GM03348 (cell line): ENCODE results near the gene SMYD3.

Source experiments
- DNase-seq: peaks from one replicate; pipeline ENCODE4 v3.0.0; 2012; ENCODE audit warnings: low spot score

The SMYD3 gene

DNA sequence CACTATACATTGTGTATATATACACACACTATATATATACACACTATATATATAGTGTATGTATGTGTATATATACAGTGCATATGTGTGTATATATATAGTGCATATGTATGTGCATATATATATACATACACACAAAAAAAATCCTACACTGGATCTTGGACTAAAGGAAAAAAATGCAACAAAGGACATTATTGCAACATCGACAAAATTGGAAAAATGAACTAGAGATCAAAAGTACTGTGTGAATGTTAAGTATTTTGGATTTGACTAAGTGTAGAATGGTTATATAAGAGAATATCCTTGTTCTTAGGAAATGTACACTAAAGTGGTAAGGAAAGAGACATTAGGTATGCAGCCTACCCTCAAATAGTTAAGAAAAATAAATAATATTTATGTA is 36.5 kb downstream of the SMYD3 start:
- DNase-seq = no peak

DNA sequence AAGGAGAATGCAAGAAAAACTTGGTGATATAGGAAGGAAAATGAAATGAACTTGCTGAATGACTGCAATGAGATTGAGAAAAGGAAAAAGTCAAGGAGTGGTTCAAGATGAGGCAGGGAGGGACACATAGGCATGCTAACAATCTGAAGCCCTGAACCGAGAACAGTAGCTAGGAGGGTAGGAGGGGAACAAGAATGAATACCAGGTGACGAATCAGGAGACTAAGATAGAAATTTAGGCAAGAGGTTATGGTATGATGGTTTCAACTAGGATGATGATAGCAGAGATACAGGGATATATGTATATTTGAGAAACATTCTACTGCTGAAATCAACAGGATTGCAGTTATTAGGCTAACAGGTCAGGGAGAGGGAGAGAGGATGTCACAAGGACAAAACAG is 44.1 kb downstream of the SMYD3 start:
- no peak for DNase-seq

DNA sequence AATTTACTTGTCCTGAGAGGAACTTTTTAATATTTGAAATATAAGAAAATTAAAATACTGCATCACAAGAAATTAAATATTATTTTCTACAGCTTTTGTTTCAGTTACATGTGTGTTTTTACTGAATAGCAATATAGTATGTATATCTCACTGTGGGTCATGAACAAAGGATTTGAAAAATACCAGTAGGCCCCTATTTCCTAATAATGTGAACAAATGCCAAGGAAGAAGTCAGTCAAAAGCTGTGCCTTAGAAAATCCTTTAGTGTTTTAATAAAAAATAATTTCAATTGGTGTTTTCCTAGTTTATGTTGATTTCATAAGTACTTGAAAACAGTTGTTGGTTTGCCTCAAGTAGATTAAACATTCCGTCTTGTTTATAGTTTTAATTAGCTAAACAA is 46.7 kb downstream of the SMYD3 start:
- DNase-seq = no peak

DNA sequence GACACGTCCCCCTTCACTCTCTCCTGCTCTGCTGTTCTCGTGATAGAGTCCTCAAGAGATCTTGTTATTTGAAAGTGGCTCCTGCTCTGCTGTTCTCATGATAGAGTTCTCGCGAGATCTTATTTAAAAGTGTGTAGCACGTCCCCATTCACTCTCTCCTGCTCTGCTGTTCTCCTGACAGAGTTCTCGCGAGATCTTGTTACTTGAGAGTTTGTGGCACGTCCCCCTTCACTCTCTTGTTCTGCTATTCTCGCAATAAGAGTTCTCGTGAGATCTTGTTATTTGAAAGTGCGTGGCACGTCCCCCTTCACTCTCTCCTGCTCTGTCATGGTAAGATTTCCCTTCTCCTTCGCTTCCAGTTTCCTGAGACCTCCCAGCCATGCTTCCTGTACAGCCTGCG is 47.9 kb downstream of the SMYD3 start:
- DNase-seq = no peak

DNA sequence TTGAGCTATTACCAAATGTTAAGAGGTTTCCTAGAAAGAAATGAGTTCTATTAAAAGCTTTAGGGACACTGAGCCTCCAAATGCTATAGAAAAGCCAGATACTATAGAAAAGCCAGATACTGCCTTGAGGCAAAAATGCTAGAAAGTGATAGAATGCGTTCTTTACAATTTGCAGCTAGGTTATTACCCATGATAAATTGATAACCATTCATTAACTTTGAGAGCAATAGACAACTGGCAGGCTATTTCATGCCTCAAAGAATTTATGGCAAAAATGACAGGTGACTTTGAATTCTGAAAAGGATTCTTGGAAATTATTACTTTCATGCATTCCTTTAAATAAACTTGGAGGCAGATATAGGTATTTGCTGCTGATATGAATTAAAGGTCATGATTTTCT is 51.6 kb downstream of the SMYD3 start:
- DNase-seq = no peak

DNA sequence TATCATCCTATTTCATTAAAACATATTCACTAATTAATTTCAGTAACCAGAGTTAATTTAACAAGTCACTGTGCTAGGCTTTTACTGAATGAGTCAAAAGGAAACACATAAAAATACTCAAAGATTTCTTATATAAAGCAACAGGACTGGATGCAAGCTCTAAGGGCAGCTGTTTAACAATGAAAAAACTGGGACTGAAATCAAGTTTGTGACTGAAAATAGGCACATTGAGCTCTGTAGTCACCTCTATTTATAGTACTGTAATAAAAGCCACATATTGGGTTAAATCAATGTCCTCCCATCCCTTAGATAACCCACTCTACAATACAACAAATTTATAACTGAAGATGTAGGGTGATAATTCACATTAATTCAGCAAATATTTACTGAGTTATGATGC is 52.4 kb downstream of the SMYD3 start:
- peak; percentile 13 for DNase-seq

DNA sequence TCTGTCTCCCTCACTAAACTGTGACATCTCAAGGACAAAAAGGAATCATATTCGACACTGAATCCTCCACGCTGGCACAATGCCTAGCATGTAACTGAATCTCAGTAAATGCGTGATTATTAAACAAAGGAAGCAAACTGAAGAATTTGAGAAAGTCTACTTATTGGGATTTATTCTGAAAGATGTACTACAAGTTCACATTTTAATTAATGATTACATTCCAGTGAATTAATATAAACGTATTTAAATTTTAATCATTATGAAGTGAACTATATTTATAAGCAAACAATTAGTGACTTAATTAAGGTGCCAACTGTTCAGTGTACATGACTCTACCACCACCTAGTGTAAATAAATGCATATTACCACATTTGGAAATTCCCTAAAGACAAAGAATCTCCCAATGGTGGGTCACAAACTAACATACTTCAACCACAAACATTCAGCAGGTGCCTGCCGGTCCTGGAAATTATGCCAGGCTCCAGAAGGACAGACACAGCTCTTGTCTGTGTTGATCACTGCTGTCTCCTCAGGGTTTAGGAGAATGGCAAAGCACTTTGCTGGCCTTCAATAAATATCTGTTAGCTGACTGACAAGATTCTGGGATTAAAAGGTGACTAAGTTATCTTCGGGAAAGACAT is 56.3 kb downstream of the SMYD3 start:
- peak; percentile 51 for DNase-seq

DNA sequence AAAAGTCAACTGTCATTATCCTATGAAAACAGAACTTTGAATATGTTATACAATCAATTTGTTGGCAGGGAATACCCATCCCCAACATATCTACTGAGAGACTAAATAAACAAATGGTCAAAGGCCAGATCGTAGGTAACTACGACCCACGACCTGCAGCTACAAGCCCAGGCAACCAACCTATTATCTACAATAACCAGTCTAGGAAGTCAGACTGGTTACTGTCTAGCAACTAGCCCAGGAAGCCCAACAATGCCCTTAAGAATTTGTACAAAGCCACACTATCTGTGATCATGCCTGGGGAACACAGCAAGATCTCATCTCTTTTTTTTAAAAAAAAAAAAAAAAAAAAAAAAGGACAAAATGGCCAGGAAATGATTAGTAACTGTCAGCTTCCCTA is 58.7 kb downstream of the SMYD3 start:
- no peak for DNase-seq

DNA sequence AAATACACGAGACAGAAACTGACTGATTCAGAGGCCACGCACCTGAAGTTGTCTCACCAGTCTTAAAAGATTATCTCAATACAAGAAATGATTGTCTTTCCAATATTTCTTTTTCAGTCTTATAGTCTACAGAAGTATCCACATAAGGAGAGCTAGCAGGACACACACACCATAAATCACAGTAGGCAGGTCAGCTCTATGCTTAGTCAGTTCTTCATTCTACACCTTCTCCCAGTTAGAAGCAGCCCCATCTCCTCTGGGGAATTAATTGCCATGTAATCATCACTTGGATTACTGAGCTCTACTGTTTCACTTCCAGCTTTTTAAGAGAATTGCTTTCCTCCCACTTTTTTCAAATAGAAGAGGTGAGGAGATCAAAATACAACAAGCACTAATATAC is 59.6 kb downstream of the SMYD3 start:
- peak; percentile 33 for DNase-seq

DNA sequence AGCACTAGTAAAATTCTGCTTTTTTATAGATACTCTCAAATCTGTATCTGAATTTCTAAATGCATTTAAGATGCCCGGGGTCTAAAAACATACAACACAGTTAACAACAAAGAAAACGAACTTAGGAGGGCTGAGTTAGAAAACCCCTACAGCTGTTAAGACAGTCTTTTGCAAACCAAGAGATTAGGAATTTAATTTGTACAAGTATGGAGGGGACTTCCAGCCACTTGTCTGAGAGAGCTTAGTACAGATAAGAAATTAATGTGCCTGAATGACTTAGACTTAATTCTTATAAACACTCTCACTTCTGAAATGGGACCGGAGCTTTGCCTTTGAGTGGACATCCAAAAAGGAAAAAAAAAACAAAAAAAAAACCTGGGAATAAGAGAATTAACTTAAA is 61.6 kb downstream of the SMYD3 start:
- DNase-seq = no peak

DNA sequence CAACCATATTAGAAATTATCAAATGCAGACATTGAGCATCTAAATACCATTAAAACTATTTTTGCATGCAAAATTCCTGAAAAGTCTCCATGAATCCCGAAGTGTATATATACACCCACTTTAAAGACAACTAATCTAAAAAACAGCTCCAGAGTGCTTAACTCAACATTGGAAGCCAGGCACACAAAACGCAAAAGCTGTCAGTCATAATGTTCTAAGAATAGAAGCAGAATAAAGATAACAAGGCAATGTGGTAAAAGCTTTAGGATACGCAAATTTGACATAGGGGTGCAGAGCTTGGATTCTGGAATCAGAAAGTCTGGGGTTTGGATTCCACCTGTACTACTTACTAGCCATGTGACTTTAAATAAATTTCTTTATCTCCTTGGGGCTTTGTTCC is 62.5 kb downstream of the SMYD3 start:
- no peak for DNase-seq

DNA sequence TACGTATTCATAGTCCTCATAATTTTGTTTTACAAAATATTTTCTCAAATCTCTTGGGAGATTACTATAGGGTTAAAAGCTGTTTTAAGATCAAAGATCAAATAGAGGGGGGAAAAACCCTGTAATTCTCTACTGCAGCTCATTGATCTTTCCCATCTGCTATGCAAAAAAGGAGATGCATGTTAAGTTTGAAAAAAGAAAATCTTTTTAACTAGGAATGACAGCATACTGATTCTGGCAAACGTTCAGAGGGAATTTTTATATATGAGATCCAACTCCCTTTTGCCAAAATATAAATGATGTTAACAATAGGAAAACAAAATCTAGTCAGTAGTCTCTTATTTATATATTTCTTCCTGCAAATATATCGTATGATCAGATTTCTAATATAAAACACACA is 69.1 kb downstream of the SMYD3 start:
- DNase-seq = no peak

DNA sequence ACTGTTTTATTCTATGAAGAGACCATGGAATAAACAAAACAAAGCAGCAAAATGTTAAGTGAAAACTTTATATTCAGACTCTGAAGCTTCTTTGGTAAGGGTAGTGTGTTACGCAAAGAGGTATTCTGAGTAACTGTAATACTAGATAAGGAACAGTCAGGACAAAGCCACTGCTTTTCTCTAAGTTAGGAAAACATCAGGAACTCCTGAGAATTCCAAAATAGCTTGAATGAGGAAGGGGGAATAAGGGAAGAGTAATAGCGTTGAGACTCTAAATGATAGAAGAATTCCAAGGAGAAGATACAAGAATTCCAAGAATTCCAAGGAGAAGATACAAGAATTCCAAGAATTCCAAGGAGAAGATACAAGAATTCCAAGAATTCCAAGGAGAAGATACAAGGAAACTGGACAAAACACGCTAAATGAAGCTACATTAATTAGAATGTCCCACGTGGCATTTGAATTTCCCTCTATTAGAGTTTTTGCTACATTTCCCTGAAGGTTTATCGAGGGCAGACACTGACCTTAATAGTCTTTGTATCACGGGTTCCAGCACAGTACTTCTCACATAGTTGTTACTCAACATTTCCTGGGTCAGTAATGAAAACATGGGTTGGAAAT is 71.5 kb downstream of the SMYD3 start:
- DNase-seq = peak; percentile 42

DNA sequence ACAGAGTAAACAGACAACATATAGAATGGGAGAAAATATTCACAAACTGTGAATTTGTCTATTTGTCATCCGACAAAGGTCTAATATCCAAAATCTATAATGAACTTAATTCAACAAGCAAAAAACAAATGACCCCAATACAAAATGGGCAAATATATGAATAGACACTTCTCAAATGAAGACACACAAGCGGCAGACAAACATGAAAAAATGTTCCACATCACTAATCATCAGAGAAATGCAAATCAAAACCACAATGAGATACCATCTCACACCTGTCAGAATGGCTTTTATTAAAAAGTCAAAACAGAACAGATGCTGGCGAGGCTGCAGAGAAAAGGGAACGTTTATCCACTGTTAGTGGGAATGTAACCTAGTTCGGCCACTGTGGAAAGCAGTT is 72.7 kb downstream of the SMYD3 start:
- no peak for DNase-seq

DNA sequence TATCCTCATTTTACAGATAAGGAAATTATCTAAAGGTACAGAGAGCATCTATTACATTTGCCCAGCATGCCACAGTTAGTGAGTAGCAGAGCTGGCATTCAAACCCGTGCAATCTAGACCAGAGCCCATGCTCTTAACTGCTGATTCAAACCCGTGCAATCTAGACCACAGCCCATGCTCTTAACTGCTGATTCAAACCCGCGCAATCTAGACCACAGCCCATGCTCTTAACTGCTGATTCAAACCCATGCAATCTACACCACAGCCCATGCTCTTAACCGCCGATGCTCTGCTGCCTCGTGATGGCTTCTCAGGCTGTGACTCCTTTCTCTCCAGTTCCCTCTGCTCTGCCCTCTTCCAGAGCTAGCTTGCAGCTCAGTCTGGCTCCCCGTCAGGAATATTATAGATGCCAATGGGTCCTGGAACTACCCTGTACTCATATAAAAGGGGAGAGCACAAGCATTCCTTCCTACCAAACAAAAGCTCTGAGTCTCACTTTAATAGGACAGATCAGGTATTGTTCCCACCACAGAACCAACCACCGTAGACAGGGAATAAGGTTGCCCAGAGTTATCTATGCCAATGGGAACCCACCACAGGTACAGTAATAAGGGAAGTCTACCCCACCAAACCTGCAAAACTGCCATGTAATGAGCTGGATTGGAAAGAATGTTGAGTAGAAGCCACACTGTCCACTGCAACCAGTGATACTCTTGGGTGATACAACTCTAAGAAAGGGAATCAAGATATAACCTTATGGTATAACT is 78.4 kb downstream of the SMYD3 start:
- DNase-seq = peak; percentile 70

DNA sequence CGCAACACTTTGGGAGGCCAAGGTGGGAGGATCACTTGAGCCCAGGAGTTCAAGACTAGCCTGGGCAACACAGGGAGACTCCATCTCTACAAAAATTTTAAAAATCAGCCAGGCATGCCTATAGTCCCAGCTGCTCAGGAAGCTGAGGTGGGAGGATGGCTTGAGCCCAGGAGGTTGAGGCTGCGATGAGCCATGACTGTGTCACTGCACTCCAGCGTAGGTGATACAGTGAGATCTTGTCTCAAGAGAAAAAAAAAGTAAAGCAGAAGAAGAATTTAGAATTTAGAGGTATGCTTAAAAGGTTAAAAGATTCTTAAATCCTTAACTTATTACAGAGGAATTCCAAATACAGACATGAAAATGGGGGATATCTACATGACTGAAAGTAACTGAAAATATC is 79.5 kb downstream of the SMYD3 start:
- no peak for DNase-seq

DNA sequence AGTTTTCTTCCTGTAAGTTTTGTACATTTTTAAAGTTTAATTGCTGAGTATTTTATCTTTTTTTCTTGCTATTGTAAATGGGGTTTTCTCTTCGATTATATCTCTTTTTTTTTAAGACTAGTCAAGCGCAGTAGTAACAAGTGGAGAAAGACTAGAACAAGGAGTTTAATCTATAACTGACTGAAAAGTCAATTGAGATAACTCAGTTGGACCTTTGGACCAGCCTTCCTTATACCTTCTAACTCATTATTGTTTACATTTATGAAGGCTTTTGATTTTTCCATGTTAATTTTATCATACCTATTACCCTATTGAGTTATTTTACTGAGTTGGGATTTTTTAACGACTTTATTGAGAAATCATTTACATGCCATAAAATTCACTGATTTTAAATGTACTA is 81.2 kb downstream of the SMYD3 start:
- no peak for DNase-seq

DNA sequence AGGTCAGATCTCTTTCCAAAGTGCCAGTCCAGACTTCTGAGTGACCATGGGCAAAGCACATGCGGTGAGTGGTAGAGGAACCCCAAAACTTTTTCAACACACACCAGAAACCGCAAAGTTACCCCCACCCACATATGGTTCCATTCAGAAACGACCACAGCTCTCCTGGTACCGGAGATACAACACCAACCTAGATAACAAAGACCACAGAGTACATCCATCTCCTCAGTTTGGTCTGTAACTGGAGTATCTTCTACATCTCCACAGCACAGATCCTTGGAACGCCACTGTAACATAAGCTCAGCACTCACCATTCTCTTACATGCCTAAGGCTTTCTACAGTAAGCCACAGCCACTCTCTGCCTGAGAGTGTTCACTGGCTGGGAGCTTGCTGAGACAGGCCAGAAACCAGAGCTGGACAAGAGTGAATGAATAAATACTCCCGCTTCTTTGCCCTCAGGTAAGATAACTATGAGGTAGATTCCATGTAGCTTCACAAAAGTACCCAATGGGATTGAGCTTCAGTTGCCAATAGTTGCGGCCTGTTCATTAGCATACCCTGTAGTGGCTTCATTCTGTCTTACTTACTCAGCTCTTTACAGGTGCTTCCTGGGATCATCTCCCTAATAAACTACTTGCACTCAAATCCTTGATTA is 81.8 kb downstream of the SMYD3 start:
- no peak for DNase-seq

DNA sequence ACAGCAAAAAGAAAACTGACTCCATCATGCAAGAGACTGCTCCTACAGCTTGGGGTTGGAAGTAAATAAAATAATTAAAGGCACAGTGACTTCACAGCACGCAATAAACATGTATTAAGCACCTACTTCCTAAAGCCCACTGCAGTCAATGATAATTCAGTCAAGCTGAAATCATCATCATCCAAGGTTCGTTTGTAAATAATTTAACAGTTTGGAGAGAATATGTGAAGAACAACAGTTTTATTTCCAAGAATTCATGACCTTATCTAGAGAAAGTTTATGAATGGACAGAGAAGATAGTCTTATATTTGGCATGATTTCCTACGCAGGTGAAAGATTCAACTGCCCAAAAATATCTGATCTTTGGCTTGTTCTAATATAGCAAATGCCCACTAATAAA is 86.8 kb downstream of the SMYD3 start:
- DNase-seq = no peak

DNA sequence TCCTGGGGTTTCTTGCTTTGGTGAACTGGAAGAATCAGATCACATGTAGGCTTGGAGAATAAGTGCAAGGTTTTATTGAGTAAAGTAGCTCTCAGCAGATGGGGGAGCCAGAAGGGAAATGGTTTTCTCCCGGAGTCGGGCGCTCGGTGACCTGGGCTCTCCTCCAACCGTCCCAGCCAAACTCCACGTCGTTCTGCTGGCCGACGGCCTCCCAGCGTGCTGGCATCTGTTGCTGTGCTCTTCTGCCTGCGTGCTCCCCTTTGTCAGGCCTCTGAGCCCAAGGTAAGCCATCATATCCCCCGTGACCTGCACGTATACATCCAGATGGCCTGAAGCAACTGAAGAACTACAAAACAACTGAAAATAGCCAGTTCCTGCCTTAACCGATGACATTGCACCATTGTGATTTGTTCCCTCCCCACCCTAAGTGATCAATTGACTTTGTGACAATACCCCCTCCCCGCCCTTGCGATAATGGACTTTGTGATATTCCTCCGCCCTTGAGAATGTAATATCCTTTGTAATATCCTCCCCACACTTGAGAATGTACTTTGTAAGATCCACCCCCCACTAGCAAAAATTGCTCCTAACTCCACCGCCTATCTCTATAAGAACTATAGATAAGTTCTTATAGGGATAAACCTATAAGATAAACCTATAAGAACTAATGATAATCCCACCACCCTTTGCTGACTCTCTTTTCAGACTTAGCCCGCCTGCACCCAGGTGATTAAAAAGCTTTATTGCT is 88.3 kb downstream of the SMYD3 start:
- DNase-seq = no peak

DNA sequence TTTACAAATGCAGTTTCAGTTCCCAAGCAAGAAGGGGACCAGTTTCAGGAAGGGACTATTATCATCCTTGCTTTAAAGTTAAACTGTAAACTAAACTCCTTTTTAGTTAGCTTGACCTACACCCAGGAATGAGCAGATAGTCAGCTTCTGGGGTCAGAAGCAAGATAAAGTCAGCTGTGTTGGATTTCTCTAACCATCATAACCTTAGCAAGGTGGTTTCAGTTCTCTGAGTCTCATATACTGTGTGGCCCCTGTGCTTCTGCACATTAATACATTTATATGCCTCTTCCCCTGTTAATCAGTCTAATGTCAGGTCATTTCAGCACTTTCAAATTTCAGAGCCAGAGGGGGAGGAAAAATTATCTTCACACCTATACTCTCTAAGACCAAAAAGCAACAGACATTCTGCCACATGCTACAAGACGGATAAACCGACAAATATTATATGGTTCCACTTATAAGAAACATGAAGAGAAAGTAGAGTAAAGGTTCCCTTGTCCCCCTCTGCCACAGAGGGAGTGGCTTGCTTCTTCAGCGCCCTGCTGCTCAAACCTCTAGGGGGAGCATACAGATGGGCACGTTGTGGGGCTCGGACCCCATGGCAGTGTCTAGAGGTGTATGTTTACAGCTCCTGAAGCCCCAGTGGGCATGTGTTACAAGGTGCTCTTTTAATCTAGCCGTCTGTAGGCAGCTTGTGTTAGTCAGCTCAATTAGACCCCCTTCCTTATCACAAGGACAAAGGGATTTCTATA is 89.1 kb downstream of the SMYD3 start:
- DNase-seq = no peak
